Measurements from ENCODE around the gene OR2AT4.
"Not testable (repeated sequence)": the region's sequence is repeated elsewhere in the genome, so short reads cannot be mapped to it uniquely, and the experiment has no call there.

The OR2AT4 gene

DNA sequence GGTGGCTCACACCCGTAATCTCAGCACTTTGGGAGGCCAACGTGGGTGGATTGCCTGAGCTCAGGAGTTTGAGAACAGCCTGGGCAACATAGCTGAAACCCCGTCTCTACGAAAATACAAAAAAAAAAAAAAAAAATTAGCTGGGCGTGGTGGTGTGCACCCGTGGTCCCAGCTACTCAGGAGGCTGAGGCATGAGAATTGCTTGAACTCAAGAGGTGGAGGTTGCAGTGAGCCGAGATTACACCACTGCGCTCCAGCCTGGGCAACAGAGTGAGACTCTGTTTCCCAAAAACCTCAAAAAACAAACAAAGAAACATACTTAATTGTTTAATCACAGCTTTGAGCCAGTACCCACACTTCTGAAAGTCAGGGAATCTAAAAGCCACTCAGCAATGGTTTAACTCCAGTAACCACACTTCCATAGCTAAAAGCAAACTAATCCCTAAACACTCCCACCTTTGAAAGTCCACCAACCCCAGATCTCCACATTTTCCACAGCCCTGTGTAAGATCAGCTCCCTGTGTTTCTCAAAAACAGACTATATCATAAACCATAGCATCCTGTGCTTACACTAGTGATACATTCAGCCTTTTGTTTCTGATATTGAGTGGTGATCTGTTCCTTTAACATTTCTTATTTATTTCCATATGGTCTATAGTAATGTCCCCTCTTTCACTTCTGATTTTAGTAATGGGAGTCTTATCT is 4.9 kb upstream of the OR2AT4 start:
- no peak for DNase-seq

DNA sequence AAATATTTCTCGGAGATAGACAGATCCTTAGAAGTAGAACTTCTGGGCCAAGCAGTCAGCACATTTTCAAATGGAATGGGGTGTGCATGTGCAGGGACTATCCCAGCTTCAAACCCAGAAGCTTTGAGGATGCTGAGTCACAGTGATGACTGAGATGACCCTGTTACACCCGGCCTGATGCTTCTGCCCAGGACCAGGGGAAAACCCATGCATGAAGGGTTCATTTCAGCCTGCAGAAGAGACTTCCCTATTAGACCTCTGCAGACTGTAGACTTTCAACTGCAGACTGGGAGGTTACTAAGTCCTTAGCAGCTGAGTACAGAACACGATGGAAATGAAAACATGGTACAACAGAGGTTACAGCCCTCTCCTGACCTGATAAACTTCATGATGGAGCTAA is 3.6 kb upstream of the OR2AT4 start:
- no peak for DNase-seq

GRCh38 chr11:75099635-75100034 is 3.0 kb upstream of the OR2AT4 start:
- no peak for DNase-seq

GRCh38 chr11:75098835-75099439 is 2.3 kb upstream of the OR2AT4 start:
- DNase-seq: not testable (repeated sequence)

DNA sequence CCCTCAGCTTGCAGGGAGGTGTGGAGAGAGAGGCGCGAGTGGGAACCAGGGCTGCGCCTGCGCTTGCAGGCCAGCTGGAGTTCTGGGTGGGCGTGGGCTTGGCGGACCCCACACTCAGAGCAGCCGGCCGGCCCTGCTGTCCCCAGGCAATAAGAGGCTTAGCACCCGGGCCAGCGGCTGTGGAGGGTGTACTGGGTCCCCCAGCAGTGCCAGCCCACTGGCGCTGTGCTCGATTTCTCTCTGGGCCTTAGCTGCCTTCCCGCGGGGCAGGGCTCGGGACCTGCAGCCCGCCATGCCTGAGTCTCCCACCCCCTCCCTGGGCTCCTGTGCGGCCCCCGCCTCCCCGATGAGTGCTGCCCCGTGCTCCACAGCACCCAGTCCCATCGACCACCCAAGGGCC is 1.5 kb upstream of the OR2AT4 start:
- not testable (repeated sequence) for DNase-seq

- no peak for DNase-seq
Observed at GRCh38 chr11:75097173-75097557, 489 bp upstream of the OR2AT4 start.

- DNase-seq: not testable (repeated sequence)
Observed at GRCh38 chr11:75094382-75094781, 2.3 kb downstream of the OR2AT4 start.

DNA sequence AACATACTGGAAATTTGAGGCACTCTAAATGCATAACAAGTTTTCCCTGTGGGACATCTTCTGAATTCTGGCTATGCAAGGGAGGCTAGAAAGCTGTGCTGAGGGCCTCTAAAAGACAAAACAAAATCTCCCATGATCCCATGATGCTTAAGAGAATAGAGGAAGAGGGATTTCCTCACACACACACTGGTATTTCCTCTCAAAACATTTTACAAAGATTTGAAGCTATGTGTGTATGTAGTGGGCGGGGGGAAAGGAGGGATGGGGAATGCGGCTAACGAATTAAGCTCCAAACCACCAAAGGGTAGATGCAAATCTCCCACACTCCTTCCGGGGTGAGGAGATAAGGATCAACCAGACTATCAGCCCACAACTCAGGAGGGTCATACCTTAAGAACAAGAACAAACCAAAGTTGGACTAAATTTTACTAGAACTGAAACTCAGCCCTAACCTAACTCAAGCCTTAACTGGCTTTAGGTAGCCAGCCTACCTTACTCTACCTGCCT is 6.0 kb downstream of the OR2AT4 start:
- DNase-seq: no peak

DNA sequence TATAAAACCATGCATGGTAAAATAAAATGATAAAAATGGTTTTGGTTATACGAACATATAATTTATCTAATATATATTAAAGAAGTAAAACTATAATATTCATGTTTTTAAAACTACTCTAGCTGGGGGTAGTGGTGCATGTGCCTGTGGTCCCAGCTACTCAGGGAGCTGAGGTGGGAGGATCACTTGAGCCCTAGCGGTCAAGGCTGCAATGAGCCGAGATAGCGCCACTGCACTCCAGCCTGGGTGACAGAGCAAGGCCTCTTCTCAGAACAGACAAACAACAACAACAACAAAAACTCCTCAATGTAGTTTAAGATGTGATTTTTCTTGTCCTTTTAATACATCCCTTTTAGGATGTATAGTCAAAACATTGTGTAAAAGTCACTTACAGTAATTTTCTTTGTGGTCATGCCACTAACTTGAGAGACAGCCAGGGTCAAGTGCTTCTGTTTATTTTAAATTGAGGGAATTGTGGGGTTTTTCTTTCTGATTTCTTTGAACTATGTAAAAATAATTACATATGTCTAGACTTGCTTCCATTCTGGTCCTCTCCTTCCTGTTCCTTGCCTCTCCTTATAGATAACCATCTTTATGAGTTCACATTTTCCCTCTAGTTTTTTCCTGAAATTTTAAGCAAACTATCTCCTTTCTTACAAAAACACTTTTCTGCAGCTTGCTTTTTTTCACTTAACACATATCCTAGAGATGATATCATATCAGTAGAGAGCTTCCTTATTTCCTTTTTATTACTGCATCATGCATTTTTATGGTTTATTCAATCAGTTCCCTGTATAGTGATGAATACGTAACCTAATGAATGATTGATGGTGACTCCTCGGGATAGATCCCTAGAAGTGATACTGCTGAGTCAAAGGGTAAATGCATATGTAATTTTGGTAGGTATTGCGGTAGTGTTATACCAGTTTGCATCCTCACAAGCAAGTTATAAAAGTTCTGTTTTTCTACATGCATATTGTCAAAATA is 9.1 kb downstream of the OR2AT4 start:
- no peak for DNase-seq

DNA sequence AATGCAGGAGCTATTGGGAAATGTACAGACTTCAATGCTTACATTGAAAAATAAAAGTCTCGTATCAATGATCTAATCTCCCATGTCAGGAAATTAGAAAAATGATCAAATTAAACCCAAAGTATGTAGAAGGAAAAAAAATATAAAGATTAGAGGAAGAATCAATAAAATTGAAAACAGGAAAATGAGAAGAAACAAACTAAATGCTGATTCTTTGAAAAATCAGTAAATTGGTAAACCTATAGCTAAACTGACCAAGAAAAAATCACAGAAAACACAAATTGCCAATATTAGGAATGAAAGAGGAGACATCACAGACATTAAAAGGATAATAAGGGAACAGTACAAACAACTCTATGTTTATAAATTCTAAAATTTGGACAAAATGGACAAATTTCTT is 11.8 kb downstream of the OR2AT4 start:
- DNase-seq: no peak

DNA sequence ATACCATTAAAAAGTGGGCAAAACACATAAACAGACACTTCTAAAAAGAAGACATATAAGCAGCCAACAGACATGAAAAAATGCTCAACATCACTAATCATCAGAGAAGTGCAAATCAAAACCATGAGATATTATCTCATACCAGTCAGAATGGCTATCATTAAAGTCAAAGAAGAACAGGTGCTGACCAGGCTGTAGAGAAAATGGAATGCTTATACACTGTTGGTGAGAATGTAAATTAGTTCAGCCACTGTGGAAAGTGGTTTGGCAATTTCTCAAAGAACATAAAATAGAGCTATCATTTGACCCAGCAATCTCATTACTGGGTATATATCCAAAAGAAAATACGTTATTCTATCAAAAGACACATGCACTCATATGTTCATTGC is 13.5 kb downstream of the OR2AT4 start:
- no peak for DNase-seq

DNA sequence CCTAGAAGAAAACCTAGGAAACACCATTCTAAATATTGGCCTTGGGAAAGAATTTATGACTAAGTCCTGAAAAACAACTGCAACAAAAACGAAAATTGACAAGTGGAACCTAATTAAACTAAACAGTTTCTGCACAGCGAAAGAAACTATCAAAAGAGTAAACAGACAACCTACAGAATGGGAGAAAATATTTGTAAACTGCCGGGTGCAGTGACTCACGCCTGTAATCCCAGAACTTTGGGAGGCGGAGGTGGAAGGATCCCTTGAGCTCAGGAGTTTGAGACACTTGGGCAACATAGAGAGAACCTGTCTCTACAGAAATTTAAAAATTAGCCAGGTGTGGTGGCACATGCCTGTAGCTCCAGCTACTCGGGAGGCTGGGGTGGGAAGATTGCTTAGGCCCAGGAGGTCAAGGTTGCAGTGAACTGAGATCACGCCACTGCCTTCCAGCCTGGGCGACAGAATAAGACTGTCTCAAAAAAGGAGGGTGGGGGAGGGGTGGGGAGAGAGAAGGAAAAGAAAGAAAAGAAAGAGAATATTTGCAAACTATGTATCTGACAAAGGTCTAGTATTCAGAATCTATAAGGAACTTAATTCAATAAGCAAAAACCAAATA is 14.0 kb downstream of the OR2AT4 start:
- DNase-seq: no peak

GRCh38 chr11:75079546-75079945 is 17.1 kb downstream of the OR2AT4 start:
- no peak for DNase-seq

- no peak for DNase-seq
Observed at GRCh38 chr11:75078233-75078632, 18.4 kb downstream of the OR2AT4 start.

DNA sequence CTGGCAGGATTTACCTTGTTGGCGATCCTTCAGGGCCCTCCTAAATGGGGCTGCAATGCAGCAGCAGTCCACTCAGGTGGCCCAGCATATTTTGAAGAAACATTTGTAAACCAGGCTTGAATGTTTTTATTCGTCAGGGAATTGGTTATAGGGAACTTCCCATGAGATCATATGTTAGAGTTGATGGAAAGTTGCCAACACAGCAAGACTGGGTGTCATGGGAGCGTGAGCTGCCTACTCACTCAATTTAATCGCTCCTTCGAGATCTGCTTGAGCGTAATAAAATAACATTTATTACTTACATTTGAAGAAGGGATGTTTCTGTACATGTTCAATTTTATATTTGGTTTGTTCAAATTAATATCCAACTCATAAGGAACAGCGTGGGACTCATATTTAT is 19.4 kb downstream of the OR2AT4 start:
- no peak for DNase-seq

DNA sequence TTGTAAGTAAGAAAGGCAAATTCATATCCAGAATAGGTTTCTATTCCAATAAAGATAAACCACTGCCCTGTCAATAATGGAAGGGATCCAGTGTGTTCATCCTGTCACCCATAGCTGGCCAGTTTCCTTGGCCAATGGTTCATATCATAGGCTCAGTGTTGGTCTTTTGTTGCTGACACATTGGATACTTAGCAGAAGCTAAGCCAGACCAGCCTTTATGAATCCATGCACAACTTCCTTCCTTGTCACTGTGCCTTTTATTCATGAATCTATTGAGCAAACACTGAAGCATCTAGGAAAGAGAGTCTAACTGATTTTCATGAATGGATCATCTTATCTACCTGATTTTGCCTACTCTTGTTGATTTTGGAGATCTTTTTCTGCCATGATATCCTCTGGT is 20.0 kb downstream of the OR2AT4 start:
- DNase-seq: no peak

DNA sequence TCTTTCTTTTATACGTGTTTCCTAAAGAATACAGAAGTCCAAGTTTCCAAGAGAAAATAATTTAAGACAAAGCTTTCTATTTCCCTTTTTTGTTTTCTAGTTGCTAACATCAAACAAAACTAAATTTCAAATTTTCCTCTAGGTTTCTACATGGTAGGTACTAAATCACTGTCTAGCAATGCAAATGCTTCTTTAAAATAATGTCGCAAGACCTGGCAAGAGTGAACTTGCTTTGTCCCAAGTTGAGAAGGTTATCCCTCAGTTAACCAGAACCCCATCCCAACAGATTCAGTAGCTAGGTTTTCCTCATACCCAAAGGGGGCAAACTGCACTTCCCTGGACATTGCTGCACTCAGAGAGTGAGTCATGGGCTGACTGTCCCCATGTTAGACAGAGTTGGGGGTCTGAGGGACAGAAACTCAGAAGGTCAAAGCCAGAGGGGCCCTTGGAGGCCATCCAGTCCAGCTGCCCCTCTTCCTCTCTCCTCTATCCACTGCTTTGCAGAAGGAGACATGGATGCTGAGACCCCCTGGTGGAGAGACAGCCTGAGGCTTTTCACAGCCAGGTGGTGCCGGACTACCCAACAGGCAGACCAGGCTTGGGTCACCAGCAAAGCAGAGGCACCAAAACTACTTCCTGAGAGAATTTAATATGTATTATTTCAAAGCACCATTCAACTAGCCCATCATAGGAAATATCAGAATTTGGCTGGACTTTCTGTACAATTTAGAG is 23.1 kb downstream of the OR2AT4 start:
- no peak for DNase-seq

GRCh38 chr11:75072582-75072981 is 24.1 kb downstream of the OR2AT4 start:
- no peak for DNase-seq

DNA sequence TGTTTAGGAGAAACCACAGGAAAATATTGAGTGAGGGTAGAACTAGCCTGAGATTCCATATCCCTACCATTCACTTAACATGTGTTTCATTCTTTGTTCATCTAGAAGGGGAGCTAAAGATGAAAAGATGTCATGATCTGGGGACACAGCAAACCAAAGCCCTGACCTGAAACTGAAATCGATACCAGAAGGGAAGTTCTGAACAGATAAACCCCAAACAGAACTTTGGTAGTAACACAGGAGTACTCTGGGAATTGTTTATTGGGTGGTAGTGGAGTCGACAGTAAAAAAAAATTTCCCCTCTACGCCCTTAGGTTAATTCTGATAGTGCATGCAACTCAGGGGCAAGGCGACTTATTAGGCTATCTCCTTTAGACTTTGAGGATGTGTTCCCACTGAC is 27.2 kb downstream of the OR2AT4 start:
- DNase-seq: no peak

DNA sequence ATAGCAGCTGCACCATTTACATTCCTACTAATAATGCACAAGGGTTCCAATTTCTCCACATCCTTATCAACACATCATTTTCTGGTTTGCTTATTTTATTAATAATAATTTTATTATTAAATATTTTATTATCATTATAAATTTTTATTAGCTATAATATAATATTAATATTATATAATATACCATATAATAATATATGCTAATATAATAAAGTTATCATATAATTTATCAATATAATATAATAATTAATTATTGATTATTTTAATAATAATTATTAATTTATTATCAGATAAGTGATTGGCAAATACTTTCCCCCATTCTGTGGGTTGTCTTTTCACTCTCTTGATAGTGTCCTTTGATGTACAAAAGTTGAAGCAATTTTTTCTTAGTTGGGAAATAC is 27.7 kb downstream of the OR2AT4 start:
- DNase-seq: no peak

DNA sequence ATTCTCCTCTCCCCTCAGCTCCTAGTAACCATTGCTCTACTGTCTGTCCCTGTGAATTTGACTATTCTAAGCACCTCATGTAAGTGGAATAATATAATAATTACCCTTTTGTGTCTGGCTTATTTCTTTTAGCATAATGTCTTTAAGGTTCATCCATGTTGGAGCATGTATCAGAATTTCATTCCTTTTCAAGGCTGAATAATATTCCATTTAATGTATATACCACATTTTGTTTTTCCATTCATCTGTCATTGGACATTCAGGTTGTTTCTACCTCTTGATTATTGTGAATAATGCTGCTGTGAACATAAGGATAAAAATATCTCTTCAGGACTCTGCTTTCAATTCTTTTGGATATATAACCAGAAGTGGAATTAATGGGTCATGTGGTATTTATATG is 28.1 kb downstream of the OR2AT4 start:
- no peak for DNase-seq

- DNase-seq: no peak
Observed at GRCh38 chr11:75066061-75066460, 30.6 kb downstream of the OR2AT4 start.

Data from effector CD4-positive, alpha-beta T cell (primary cell).